Measurements from ENCODE around the gene HM13. TPM values are rescaled to one million over a fixed set of nuclear protein-coding genes. Genes with fewer than 3 reads are reported as not detected.
A peak's percentile ranks its signal among the peaks of the same experiment; 100 is the strongest.

The HM13 gene
- total and polyA plus RNA-seq, 2 of the 13 experiments (the other 11 are each of a cell fraction or from before 2014, with no cell fraction given): 118 to 243 TPM

DNA sequence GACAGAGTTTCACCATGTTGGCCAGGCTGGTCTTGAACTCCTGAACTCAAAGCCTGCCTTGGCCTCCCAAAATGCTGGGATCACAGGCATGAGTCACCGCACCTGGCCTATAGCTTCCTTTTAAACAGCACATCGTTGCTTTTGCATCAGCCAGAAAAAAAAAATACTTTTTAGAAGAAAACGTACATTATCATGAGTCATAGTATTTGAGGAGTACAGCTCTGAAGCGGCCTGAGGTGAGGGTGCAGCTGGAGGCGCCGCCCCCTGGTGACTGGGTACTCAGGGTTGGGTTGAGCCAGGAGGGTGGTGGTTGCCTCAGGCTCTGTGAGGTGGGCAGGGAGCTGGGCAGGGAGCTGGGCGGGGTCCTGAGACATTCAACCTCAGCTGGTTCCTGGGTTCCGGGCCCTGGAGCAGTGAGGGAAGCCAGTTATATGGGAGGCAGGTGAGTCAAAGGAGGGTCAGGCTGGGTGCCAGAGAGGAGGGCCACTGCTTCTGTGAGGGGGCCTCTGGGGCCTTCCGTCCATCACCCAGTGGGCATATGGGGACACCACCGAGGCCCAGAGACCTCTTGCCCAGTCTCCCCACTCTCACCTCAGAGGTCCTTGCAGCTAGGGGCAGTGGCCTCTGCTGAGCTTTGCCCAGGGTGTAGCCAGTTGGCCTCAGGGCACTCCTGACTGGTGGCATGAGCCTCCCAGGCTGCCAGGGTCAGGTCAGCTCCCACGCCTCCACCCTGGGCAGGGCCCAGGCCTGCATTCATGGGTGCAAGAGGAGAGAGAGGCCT lies 79.2 kb downstream of the HM13 start (continued):
- TF ChIP-seq, protein P1, sequence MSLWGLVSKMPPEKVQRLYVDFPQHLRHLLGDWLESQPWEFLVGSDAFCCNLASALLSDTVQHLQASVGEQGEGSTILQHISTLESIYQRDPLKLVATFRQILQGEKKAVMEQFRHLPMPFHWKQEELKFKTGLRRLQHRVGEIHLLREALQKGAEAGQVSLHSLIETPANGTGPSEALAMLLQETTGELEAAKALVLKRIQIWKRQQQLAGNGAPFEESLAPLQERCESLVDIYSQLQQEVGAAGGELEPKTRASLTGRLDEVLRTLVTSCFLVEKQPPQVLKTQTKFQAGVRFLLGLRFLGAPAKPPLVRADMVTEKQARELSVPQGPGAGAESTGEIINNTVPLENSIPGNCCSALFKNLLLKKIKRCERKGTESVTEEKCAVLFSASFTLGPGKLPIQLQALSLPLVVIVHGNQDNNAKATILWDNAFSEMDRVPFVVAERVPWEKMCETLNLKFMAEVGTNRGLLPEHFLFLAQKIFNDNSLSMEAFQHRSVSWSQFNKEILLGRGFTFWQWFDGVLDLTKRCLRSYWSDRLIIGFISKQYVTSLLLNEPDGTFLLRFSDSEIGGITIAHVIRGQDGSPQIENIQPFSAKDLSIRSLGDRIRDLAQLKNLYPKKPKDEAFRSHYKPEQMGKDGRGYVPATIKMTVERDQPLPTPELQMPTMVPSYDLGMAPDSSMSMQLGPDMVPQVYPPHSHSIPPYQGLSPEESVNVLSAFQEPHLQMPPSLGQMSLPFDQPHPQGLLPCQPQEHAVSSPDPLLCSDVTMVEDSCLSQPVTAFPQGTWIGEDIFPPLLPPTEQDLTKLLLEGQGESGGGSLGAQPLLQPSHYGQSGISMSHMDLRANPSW (CRISPR knock-in tag; IDR thresholded peaks at IDR 0.05; ENCODE audit: borderline replicate concordance): no peak
- no peak for TF ChIP-seq ZSCAN20 (CRISPR knock-in tag; IDR thresholded peaks at IDR 0.05; ENCODE audit: borderline replicate concordance)
- no peak for TF ChIP-seq PITX1 (CRISPR knock-in tag; IDR thresholded peaks at IDR 0.05)
- TF ChIP-seq, protein P2, sequence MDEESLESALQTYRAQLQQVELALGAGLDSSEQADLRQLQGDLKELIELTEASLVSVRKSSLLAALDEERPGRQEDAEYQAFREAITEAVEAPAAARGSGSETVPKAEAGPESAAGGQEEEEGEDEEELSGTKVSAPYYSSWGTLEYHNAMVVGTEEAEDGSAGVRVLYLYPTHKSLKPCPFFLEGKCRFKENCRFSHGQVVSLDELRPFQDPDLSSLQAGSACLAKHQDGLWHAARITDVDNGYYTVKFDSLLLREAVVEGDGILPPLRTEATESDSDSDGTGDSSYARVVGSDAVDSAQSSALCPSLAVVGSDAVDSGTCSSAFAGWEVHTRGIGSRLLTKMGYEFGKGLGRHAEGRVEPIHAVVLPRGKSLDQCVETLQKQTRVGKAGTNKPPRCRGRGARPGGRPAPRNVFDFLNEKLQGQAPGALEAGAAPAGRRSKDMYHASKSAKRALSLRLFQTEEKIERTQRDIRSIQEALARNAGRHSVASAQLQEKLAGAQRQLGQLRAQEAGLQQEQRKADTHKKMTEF (CRISPR knock-in tag; IDR thresholded peaks at IDR 0.05): peak; percentile 77
- no peak for TF ChIP-seq NCOA1 (CRISPR knock-in tag; IDR thresholded peaks at IDR 0.05)
- TF ChIP-seq ZNF510 (CRISPR knock-in tag; IDR thresholded peaks at IDR 0.05; ENCODE audit: low read depth): no peak
- TF ChIP-seq KDM2A (CRISPR knock-in tag; IDR thresholded peaks at IDR 0.05; ENCODE audit: borderline replicate concordance, low read depth): peak; percentile 39; the same call in 1 of the 2 replicates
- no peak for TF ChIP-seq ZUFSP (CRISPR knock-in tag; IDR thresholded peaks at IDR 0.05; ENCODE audit: borderline replicate concordance)
- TF ChIP-seq, protein P3, sequence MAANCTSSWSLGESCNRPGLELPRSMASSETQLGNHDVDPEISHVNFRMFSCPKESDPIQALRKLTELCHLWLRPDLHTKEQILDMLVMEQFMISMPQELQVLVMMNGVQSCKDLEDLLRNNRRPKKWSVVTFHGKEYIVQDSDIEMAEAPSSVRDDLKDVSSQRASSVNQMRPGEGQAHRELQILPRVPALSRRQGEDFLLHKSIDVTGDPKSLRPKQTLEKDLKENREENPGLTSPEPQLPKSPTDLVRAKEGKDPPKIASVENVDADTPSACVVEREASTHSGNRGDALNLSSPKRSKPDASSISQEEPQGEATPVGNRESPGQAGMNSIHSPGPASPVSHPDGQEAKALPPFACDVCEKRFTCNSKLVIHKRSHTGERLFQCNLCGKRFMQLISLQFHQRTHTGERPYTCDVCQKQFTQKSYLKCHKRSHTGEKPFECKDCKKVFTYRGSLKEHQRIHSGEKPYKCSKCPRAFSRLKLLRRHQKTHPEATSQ (CRISPR knock-in tag; IDR thresholded peaks at IDR 0.05; ENCODE audit: borderline replicate concordance): no peak

Measured in HepG2 (cell line).